ENCODE measurements around the gene DVL2. TPM values are rescaled to one million over a fixed set of nuclear protein-coding genes. Genes with fewer than 3 reads are reported as not detected.

Gene DVL2
- total and polyA plus RNA-seq, 2 donors (not counting 1 experiment from before 2014, with no cell fraction given): 8.1 to 91.8 TPM

- Histone ChIP-seq H3K27me3 (ENCODE audit: control insufficient read depth, insufficient read depth, low read length) (no peaks in the 10 kb centered on the region), H3K9ac (ENCODE audit: insufficient read depth, low read length) (no peak overlapping the region), H3K4me1 (ENCODE audit: control insufficient read depth, extremely low read depth, insufficient read depth, low read length) (peaks cover 2% of the 10 kb centered on the region), H4K20me1 (ENCODE audit: control insufficient read depth, extremely low read depth, insufficient read depth, low read length) (no peaks in the 10 kb centered on the region), H3K36me3 (ENCODE audit: control insufficient read depth, insufficient read depth, low read length) (peaks cover 1% of the 10 kb centered on the region), H3K9me3 (ENCODE audit: control insufficient read depth, insufficient read depth, low read depth, low read length) (no peaks in the 10 kb centered on the region), H2AFZ (ENCODE audit: low read length) (no peak overlapping the region), H3K4me2 (ENCODE audit: extremely low read depth, insufficient read depth, low read length) (no peak overlapping the region), H3K27ac (ENCODE audit: insufficient read depth, low read length) (no peak overlapping the region), H3K79me2 (ENCODE audit: control insufficient read depth, insufficient read depth, low read length) (no peaks in the 10 kb centered on the region), H3K4me3 (replicated peaks in 1 of 4; ENCODE audit: control extremely low read depth in 1 of 4, insufficient read depth in 1 of 4, low read depth in 3 of 4, low read length in 4 of 4) (no peak overlapping the region)
- DNase-seq (ENCODE audit: low read depth in 2 of 2): no peak
- TF ChIP-seq EZH2 (IDR thresholded peaks at IDR 0.05; ENCODE audit: low read length, missing control alignments): no peak
- TF ChIP-seq, protein P1, sequence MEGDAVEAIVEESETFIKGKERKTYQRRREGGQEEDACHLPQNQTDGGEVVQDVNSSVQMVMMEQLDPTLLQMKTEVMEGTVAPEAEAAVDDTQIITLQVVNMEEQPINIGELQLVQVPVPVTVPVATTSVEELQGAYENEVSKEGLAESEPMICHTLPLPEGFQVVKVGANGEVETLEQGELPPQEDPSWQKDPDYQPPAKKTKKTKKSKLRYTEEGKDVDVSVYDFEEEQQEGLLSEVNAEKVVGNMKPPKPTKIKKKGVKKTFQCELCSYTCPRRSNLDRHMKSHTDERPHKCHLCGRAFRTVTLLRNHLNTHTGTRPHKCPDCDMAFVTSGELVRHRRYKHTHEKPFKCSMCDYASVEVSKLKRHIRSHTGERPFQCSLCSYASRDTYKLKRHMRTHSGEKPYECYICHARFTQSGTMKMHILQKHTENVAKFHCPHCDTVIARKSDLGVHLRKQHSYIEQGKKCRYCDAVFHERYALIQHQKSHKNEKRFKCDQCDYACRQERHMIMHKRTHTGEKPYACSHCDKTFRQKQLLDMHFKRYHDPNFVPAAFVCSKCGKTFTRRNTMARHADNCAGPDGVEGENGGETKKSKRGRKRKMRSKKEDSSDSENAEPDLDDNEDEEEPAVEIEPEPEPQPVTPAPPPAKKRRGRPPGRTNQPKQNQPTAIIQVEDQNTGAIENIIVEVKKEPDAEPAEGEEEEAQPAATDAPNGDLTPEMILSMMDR (conservative IDR thresholded peaks at IDR 0.05 in 1 of 2, IDR thresholded peaks at IDR 0.05 in 1 of 2; ENCODE audit: low read depth in 1 of 2, low read length in 2 of 2): no peak
These were observed 25.2 kb upstream of the DVL2 start for GRCh38 chr17:7259555-7259889.

DNA sequence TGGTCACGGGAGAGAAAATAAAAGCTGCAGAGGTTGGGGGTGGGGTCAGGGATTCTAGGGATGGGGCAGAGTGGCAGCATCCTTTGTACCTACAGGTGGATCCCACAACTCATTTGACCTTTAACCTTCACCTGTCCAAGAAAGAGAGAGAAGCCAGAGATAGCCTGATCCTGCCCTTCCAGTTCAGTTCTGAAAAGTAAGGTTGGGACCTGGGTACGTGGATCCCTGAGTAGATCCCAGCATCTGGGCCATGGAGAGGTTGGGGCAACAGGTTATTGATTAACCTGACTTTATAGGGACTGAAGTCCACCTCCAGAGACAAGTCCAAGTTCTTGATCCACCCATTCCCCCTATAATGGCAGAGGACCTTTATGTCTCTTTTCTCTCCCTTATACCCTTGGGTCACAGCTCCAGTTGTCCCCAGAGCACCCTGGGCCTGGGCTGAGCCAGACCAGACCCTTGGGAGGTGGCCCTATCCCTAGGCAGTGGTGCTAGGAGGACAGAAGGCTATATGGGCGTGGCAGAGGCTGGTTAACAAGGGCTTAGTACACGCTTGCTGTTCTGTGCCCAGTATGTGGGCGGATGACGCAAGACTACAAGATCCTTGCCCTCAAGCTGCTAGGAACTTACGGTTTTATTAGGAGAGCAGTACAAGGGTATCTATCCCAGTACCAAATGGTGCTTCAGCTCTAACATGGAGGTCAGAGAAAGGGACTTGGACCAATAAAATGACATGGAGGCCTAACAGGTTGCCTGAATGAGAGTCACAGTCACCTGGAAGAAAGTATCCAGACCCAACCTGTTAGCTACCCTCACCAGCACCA is 24.6 kb upstream of the DVL2 start:
- Histone ChIP-seq H3K4me2 (ENCODE audit: extremely low read depth, insufficient read depth, low read length) (no peak overlapping the region), H3K4me1 (ENCODE audit: control insufficient read depth, extremely low read depth, insufficient read depth, low read length) (no peaks in the 10 kb centered on the region), H2AFZ (ENCODE audit: low read length) (no peak overlapping the region)

DNA sequence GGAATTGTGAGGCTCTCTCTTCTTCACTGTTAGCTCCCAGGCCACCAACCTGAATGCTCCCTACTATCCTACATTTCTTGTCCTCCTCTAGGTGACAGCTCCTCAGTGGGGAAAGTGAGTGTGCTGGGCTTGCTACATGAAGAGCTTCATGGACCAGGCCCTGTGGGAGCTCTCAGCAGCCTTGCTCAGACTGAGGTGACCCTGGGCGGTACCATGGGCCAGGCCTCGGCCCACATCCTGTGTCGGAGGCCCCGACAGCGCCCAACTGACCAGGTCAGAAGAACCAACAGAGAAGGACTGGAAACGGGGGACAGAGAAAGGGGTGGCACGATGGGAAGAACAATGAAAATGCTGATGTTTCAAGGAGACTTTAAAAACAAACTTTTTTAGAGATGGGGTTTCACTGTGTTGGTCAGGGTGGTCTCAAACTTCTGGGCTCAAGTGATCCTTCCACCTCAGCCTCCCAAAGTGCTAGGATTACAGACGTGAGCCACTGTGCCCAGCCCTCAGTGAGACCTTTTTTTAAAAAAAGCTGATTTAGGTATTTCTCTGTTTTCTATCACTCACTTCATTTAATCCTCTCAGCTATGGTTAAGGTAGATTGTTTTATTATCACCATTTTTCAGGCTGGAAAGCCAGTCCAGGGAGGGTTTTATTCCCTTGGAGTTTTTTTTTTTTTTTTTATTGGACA is 22.6 kb upstream of the DVL2 start:
- Histone ChIP-seq H3K27ac (ENCODE audit: insufficient read depth, low read length) (no peak overlapping the region), H3K36me3 (ENCODE audit: control insufficient read depth, insufficient read depth, low read length) (peaks cover 1% of the 10 kb centered on the region)

More for the DNA sequence above, 24.6 kb upstream of the DVL2 start:
- no peak overlapping the region for H3K9ac ChIP-seq (ENCODE audit: insufficient read depth, low read length)
- no peaks in the 10 kb centered on the region for H3K79me2 ChIP-seq (ENCODE audit: control insufficient read depth, insufficient read depth, low read length)
- DNase-seq (ENCODE audit: low read depth in 2 of 2): peak; percentile 34 to 39
- H4K20me1 ChIP-seq (ENCODE audit: control insufficient read depth, extremely low read depth, insufficient read depth, low read length): no peaks in the 10 kb centered on the region
- no peak overlapping the region for H3K27ac ChIP-seq (ENCODE audit: insufficient read depth, low read length)
- no peaks in the 10 kb centered on the region for H3K9me3 ChIP-seq (ENCODE audit: control insufficient read depth, insufficient read depth, low read depth, low read length)
- H3K36me3 ChIP-seq (ENCODE audit: control insufficient read depth, insufficient read depth, low read length): peaks cover 1% of the 10 kb centered on the region
- TF ChIP-seq, protein P1 (conservative IDR thresholded peaks at IDR 0.05 in 1 of 2, IDR thresholded peaks at IDR 0.05 in 1 of 2; ENCODE audit: low read depth in 1 of 2, low read length in 2 of 2): no peak
- no peak for TF ChIP-seq EZH2 (IDR thresholded peaks at IDR 0.05; ENCODE audit: low read length, missing control alignments)
- H3K27me3 ChIP-seq (ENCODE audit: control insufficient read depth, insufficient read depth, low read length): no peaks in the 10 kb centered on the region
- no peak overlapping the region for H3K4me3 ChIP-seq (replicated peaks in 1 of 4; ENCODE audit: control extremely low read depth in 1 of 4, insufficient read depth in 1 of 4, low read depth in 3 of 4, low read length in 4 of 4)

More for the DNA sequence above, 22.6 kb upstream of the DVL2 start:
- TF ChIP-seq, protein P1 (conservative IDR thresholded peaks at IDR 0.05 in 1 of 2, IDR thresholded peaks at IDR 0.05 in 1 of 2; ENCODE audit: low read depth in 1 of 2, low read length in 2 of 2): no peak
- no peak for TF ChIP-seq EZH2 (IDR thresholded peaks at IDR 0.05; ENCODE audit: low read length, missing control alignments)
- Histone ChIP-seq H3K9ac (ENCODE audit: insufficient read depth, low read length) (no peak overlapping the region), H2AFZ (ENCODE audit: low read length) (no peak overlapping the region), H3K4me1 (ENCODE audit: control insufficient read depth, extremely low read depth, insufficient read depth, low read length) (no peaks in the 10 kb centered on the region), H3K4me3 (replicated peaks in 1 of 4; ENCODE audit: control extremely low read depth in 1 of 4, insufficient read depth in 1 of 4, low read depth in 3 of 4, low read length in 4 of 4) (no peak overlapping the region), H3K79me2 (ENCODE audit: control insufficient read depth, insufficient read depth, low read length) (peaks cover 9% of the 10 kb centered on the region), H4K20me1 (ENCODE audit: control insufficient read depth, extremely low read depth, insufficient read depth, low read length) (no peaks in the 10 kb centered on the region), H3K27me3 (ENCODE audit: control insufficient read depth, insufficient read depth, low read length) (no peaks in the 10 kb centered on the region), H3K9me3 (ENCODE audit: control insufficient read depth, insufficient read depth, low read depth, low read length) (no peaks in the 10 kb centered on the region), H3K4me2 (ENCODE audit: extremely low read depth, insufficient read depth, low read length) (no peak overlapping the region)
- no peak for DNase-seq (ENCODE audit: low read depth in 2 of 2)
